Osteocyte (in vitro differentiated cells): ENCODE measurements around the gene MCL1. TPM values are rescaled to one million over a fixed set of nuclear protein-coding genes. Genes with fewer than 3 reads are reported as not detected.
A peak's percentile ranks its signal among the peaks of the same experiment; 100 is the strongest.

Source experiments
- DNase-seq: peaks from one replicate; pipeline ENCODE4 v3.0.0; 2021; ENCODE audit warnings: mixed read lengths; ENCODE audit not compliant: unreplicated experiment; ENCODE audit errors: extremely low spot score
- H3K27ac Mint-ChIP-seq: one replicate; pipeline ENCODE4 v1.8.0; 2021; ENCODE audit warnings: mild to moderate bottlenecking, mixed read lengths; ENCODE audit not compliant: unreplicated experiment
- H3K27me3 Mint-ChIP-seq: one replicate; pipeline ENCODE4 v1.8.0; 2021; ENCODE audit warnings: mixed read lengths; ENCODE audit not compliant: unreplicated experiment
- H3K36me3 Mint-ChIP-seq: one replicate; pipeline ENCODE4 v1.8.0; 2021; ENCODE audit warnings: mixed read lengths; ENCODE audit not compliant: unreplicated experiment
- H3K4me1 Mint-ChIP-seq: one replicate; pipeline ENCODE4 v1.8.0; 2021; ENCODE audit warnings: mixed read lengths; ENCODE audit not compliant: unreplicated experiment
- H3K4me3 Mint-ChIP-seq: one replicate; pipeline ENCODE4 v1.8.0; 2021; ENCODE audit warnings: mild to moderate bottlenecking, moderate library complexity, mixed read lengths; ENCODE audit not compliant: unreplicated experiment
- H3K9me3 Mint-ChIP-seq: one replicate; pipeline ENCODE4 v1.8.0; 2021; ENCODE audit warnings: mixed read lengths; ENCODE audit not compliant: unreplicated experiment
- total RNA-seq: library from RNA; stranded (reverse); gene quantifications from 2 replicates; pipeline ENCODE4 v1.2.1, GENCODE V29; 2021
- TF ChIP-seq, protein P1 (sequence below): fragments of 200-600 bp; sonication (generic); IDR thresholded peaks from 2 replicates; pipeline ENCODE4 v1.5.0; 2021; ENCODE audit warnings: antibody characterized with exemption, mild to moderate bottlenecking, moderate library complexity

MCL1 gene
- total RNA-seq, 1 donor from 2014 or later = 296 TPM

GRCh38 chr1:150622303-150622975 is 43.0 kb upstream of the MCL1 start:
- Mint-ChIP-seq H3K9me3 (no peaks in the 10 kb centered on the region), H3K36me3 (peaks cover 40% of the 10 kb centered on the region), H3K27ac (peak overlapping the region; percentile 39), H3K4me1 (peaks cover 37% of the 10 kb centered on the region), H3K4me3 (no peak overlapping the region), H3K27me3 (no peaks in the 10 kb centered on the region)
- TF ChIP-seq, protein P1, sequence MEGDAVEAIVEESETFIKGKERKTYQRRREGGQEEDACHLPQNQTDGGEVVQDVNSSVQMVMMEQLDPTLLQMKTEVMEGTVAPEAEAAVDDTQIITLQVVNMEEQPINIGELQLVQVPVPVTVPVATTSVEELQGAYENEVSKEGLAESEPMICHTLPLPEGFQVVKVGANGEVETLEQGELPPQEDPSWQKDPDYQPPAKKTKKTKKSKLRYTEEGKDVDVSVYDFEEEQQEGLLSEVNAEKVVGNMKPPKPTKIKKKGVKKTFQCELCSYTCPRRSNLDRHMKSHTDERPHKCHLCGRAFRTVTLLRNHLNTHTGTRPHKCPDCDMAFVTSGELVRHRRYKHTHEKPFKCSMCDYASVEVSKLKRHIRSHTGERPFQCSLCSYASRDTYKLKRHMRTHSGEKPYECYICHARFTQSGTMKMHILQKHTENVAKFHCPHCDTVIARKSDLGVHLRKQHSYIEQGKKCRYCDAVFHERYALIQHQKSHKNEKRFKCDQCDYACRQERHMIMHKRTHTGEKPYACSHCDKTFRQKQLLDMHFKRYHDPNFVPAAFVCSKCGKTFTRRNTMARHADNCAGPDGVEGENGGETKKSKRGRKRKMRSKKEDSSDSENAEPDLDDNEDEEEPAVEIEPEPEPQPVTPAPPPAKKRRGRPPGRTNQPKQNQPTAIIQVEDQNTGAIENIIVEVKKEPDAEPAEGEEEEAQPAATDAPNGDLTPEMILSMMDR = no peak
- no peak for DNase-seq

GRCh38 chr1:150621497-150622302 is 42.3 kb upstream of the MCL1 start:
- Mint-ChIP-seq H3K36me3 (peaks cover 38% of the 10 kb centered on the region), H3K4me1 (peaks cover 37% of the 10 kb centered on the region), H3K9me3 (no peaks in the 10 kb centered on the region), H3K4me3 (no peak overlapping the region), H3K27me3 (no peaks in the 10 kb centered on the region), H3K27ac (peak overlapping the region; percentile 39)
- no peak for DNase-seq
- TF ChIP-seq, protein P1 = peak; percentile 74

- Mint-ChIP-seq H3K9me3 (no peaks in the 10 kb centered on the region), H3K27ac (no peak overlapping the region), H3K36me3 (peaks cover 41% of the 10 kb centered on the region), H3K27me3 (no peaks in the 10 kb centered on the region), H3K4me3 (no peak overlapping the region), H3K4me1 (peaks cover 37% of the 10 kb centered on the region)
- DNase-seq = no peak
- TF ChIP-seq, protein P1 = no peak
Measured at GRCh38 chr1:150620919-150621318, 41.5 kb upstream of the MCL1 start.

GRCh38 chr1:150619576-150620509 is 40.4 kb upstream of the MCL1 start:
- peak overlapping the region; percentile 76 for H3K27ac Mint-ChIP-seq
- H3K36me3 Mint-ChIP-seq = peaks cover 45% of the 10 kb centered on the region
- DNase-seq = no peak

More at GRCh38 chr1:150619576-150620509, 40.4 kb upstream of the MCL1 start:
- Mint-ChIP-seq H3K4me3 (no peak overlapping the region), H3K4me1 (peaks cover 38% of the 10 kb centered on the region), H3K9me3 (no peaks in the 10 kb centered on the region), H3K27me3 (no peaks in the 10 kb centered on the region)
- TF ChIP-seq, protein P1 = peak; percentile 53
